Heart right ventricle (tissue), 16 donors: ENCODE results near the gene MAML1. TPM values are rescaled to one million over a fixed set of nuclear protein-coding genes. Genes with fewer than 3 reads are reported as not detected.
A peak's percentile ranks its signal among the peaks of the same experiment; 100 is the strongest.

ENCODE experiments used
- ATAC-seq, 8 donors: fragments of 200-7000 bp; cut with Tn5 transposase; one replicate each; pipeline ENCODE4 v1.9.1; 2020; ENCODE audit warnings: mild to moderate bottlenecking in 8 of 8, moderate library complexity in 8 of 8, moderate number of reproducible peaks in 1 of 8
- DNase-seq, 2 donors: peaks; one replicate each; pipeline ENCODE4 v3.0.0-alpha.2; 2020
- H3K27ac ChIP-seq, 10 donors: fragments of 200-600 bp; sonication (generic) in 2 of 10; one replicate each; pipeline versions ENCODE4 v1.5.0 to v1.8.0; 2020 to 2022; ENCODE audit warnings: mild to moderate bottlenecking in 3 of 10
- H3K27me3 ChIP-seq, 7 donors: fragments of 200-600 bp; one replicate each; pipeline ENCODE4 v1.8.0; 2021 to 2022; ENCODE audit warnings: mild to moderate bottlenecking in 2 of 7
- H3K36me3 ChIP-seq, 9 donors: fragments of 200-600 bp; sonication (generic) in 1 of 9; one replicate each; pipeline versions ENCODE4 v1.5.0 to v1.8.0; 2020 to 2022; ENCODE audit warnings: mild to moderate bottlenecking in 2 of 9
- H3K4me1 ChIP-seq, 9 donors: fragments of 200-600 bp; sonication (generic) in 1 of 9; one replicate each; pipeline versions ENCODE4 v1.5.0 to v1.8.0; 2020 to 2022; ENCODE audit warnings: mild to moderate bottlenecking in 4 of 9
- H3K4me3 ChIP-seq, 10 donors: fragments of 200-600 bp; sonication (generic) in 2 of 10; one replicate each; pipeline versions ENCODE4 v1.5.0 to v1.8.0; 2020 to 2022; ENCODE audit warnings: mild to moderate bottlenecking in 7 of 10, moderate library complexity in 2 of 10
- H3K9me3 ChIP-seq, 11 donors: fragments of 200-600 bp in 10 of 11; sonication (generic) in 2 of 11; one replicate each; pipeline versions ENCODE4 v1.5.0 to v1.8.0; 2013 to 2022; ENCODE audit warnings: mild to moderate bottlenecking in 2 of 11, control low read depth in 1 of 11, moderate library complexity in 1 of 11
- CTCF ChIP-seq, 9 donors: fragments of 200-600 bp; sonication (generic) in 2 of 9; IDR thresholded peaks; one replicate each; pipeline versions ENCODE4 v1.5.0 to v1.8.0; 2021 to 2022; ENCODE audit warnings: antibody characterized with exemption in 9 of 9, mild to moderate bottlenecking in 5 of 9, moderate library complexity in 1 of 9
- WGBS, 2 donors: extraction: QIAGEN DNeasy Blood & Tissue Kit; methylation state at CpG; one replicate each; pipeline ENCODE4 v1.1.7; 2013; ENCODE audit warnings: inconsistent platforms in 1 of 2; 5-methylcytosine and 5-hydroxymethylcytosine counted together
- intact Hi-C, 10 donors: fragments of 100-400 bp; cut with DNase I; formaldehyde crosslinking; loops; one replicate each; pipeline versions ENCODE4 v1.11.1 to v1.14.2; 2022
- polyA plus RNA-seq, 2 donors: library from polyadenylated mRNA; stranded (reverse); fragments of 200-250 nt; gene quantifications; one replicate each; pipeline ENCODE4 v1.2.3, GENCODE V29; 2013
- total RNA-seq, 10 donors: library from RNA; stranded (reverse); fragmentation: NEBNext Ultra II Directional in 3 of 10; extraction: Animal tissue kit (Norgen Biotek cat#: 25700) in 3 of 10; gene quantifications; one replicate each; pipeline versions ENCODE4 v1.2.1 to v1.2.4, GENCODE V29; 2021 to 2023
- donor health status: Arrhythmogenic right ventricular cardiomyopathy.
- donor health status: ischemic (EF 13 %, LVEDD 7.1; RV severe dilation, severe dysfunction).
- donor health status: healthy with polysubstance abuse.
- donor health status: DM: no; HTN: yes; CAD: no.
- donor health status: DM: no; HTN: no; CAD: no.
- donor health status: ischemic (EF 25% LVEDD 6.9; RV normal size, moderate dysfunction).
- donor health status: ischemic (EF 25% LVEDD 5.7; RV mildly dilated, moderate dysfunction).
- donor health status: healthy.
- donor health status: DM: yes; HTN: yes; CAD: no.
- donor health status: Ischemic cardiomyopathy.
- donor health status: ischemic (EF 35%, LVEDD 5.7; RV mildly dilated, moderate dysfunction).
- donor health status: nonischemic (EF 11% LVEDD 7.7; RV severe dilation, severe dysfunction).
- donor health status: DM: yes; HTN: yes; CAD: no.
- donor health status: PGD.
- donor health status: ischemic (EF 29% LVEDD 5.4; RV normal size, mild dysfunction).
- donor health status: nonischemic (EF 23%, LVEDD 6.1; RV moderate dilation, normal function).

Gene MAML1
- total and polyA plus RNA-seq, 12 donors, result 5.5 to 15.3 (median 11.9) TPM

- no peaks in the 10 kb centered on the region for H3K9me3 ChIP-seq
- intact Hi-C loops, result no loop called here
- H3K27ac ChIP-seq, result no peak overlapping the region
- no peak for DNase-seq
- ATAC-seq, result no peak
- no peak for TF ChIP-seq CTCF (IDR thresholded peaks at IDR 0.05)
- no peak overlapping the region for H3K4me3 ChIP-seq
- 93% methylated on average over 5 of the region's 5 CpGs for WGBS, 2 donors
- peaks cover 0 to 23% (median 0%) of the 10 kb centered on the region in 9 donors for H3K36me3 ChIP-seq
- no peaks in the 10 kb centered on the region for H3K27me3 ChIP-seq
- H3K4me1 ChIP-seq, result peaks cover 3 to 19% (median 16%) of the 10 kb centered on the region in 9 donors
These were observed 80.5 kb downstream of the MAML1 start for GRCh38 chr5:179812997-179813607.

- Histone ChIP-seq H3K9me3 (no peaks in the 10 kb centered on the region), H3K36me3 (peaks cover 0 to 23% (median 0%) of the 10 kb centered on the region in 9 donors), H3K4me3 (no peak overlapping the region), H3K27ac (no peak overlapping the region), H3K4me1 (peaks cover 3 to 28% (median 23%) of the 10 kb centered on the region in 9 donors), H3K27me3 (no peaks in the 10 kb centered on the region)
- no peak for DNase-seq
- intact Hi-C loops, result no loop called here
- 87 to 90% methylated on average over 3 of the region's 3 CpGs for WGBS, 2 donors
- TF ChIP-seq CTCF (IDR thresholded peaks at IDR 0.05), result no peak
- no peak for ATAC-seq
These were observed 81.5 kb downstream of the MAML1 start for GRCh38 chr5:179814090-179814489.

GRCh38 chr5:179815491-179816249 lies 83.0 kb downstream of the MAML1 start:
- Histone ChIP-seq H3K4me1 (peaks cover 12 to 43% (median 36%) of the 10 kb centered on the region in 9 donors), H3K27ac (no peak overlapping the region), H3K9me3 (no peaks in the 10 kb centered on the region), H3K4me3 (no peak overlapping the region), H3K36me3 (peaks cover 0 to 23% (median 0%) of the 10 kb centered on the region in 9 donors), H3K27me3 (no peaks in the 10 kb centered on the region)
- intact Hi-C loops, result no loop called here
- TF ChIP-seq CTCF (IDR thresholded peaks at IDR 0.05), result no peak
- DNase-seq (peak in 1 of 2 donors; percentile 6), ATAC-seq (no peak)
- 93 to 97% methylated on average over 21 of the region's 21 CpGs for WGBS, 2 donors

- peak overlapping the region; percentile 18 to 64 (median 58) for H3K4me3 ChIP-seq
- H3K9me3 ChIP-seq, result no peaks in the 10 kb centered on the region
- 49 to 56% methylated on average over 23 of the region's 23 CpGs for WGBS, 2 donors
- peak in 1 of 2 donors; percentile 18 for DNase-seq
- TF ChIP-seq CTCF (IDR thresholded peaks at IDR 0.05), result no peak
- H3K4me1 ChIP-seq, result peaks cover 12 to 43% (median 39%) of the 10 kb centered on the region in 9 donors
- no peaks in the 10 kb centered on the region for H3K27me3 ChIP-seq
- no peak for ATAC-seq
- intact Hi-C loops, result no loop called here
- peaks cover 0 to 23% (median 0%) of the 10 kb centered on the region in 9 donors for H3K36me3 ChIP-seq
- H3K27ac ChIP-seq, result peak overlapping the region in 8 of 10 donors; percentile 10 to 100 (median 79)
These were observed 83.8 kb downstream of the MAML1 start for GRCh38 chr5:179816401-179816795.
